ENCODE data around the gene CALHM2. TPM values are rescaled to one million over a fixed set of nuclear protein-coding genes. Genes with fewer than 3 reads are reported as not detected.
A peak's percentile ranks its signal among the peaks of the same experiment; 100 is the strongest.
"Not testable (repeated sequence)": the region's sequence is repeated elsewhere in the genome, so short reads cannot be mapped to it uniquely, and the experiment has no call there.

Gene CALHM2
- total and polyA plus RNA-seq, 4 donors: 6.2 to 13.5 (median 10.2) TPM

DNA sequence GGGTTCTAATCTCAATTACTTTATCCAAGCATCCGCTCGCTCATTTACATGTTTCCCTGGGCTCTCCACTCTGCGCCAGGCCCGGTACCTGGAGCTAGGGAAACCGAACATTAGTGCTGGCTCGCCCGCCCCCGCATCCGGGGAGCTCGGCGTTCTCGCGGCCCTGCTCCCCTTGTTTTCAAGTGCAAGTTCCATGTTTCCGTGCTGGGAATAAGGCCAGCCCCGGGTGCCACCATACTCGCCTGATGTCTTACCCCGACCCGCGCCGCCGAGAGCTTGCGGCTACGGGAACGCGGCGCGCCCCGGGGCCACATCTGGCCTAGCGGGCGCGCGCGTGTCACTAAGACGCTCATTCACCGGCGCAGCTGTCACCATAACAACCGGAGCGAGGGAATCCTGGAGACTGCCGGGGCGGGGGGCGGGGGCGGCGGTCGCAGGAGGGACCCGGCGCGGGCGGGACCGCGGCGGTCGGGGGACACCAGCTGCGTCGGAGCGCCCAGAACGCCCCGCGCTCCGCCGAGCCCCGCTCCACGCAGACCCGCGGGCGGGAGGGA, 41.3 kb upstream of the CALHM2 start, which contains the start of gene NEURL1:
NEURL1 (plus strand) TSS at position 344 of the 554 bp plus-strand sequence. CDS start 683 bp downstream, outside the sequence.
- DNase-seq (ENCODE audit: low read depth in 4 of 6, low spot score in 6 of 6): peak in 4 of 6 donors; percentile 66 to 95 (median 80)
- H3K4me1 ChIP-seq (ENCODE audit: control insufficient read depth, insufficient read depth, low read length): peaks cover 27% of the 10 kb centered on the region
- H3K36me3 ChIP-seq (ENCODE audit: control insufficient read depth, insufficient read depth, low read length): no peaks in the 10 kb centered on the region
- peaks cover 17% of the 10 kb centered on the region for H3K27me3 ChIP-seq (ENCODE audit: control insufficient read depth, insufficient read depth, low read length)
- WGBS (ENCODE audit: insufficient coverage): 1% methylated on average over 65 of the region's 65 CpGs
- peak within 1 kb of the TSS; percentile 61 for H3K27ac ChIP-seq (ENCODE audit: low read depth, low read length)
- H3K9me3 ChIP-seq (ENCODE audit: control insufficient read depth, insufficient read depth, low read length): no peaks in the 10 kb centered on the region
- peak within 1 kb of the TSS; percentile 57 for H3K4me3 ChIP-seq (ENCODE audit: low read depth, low read length)

DNA sequence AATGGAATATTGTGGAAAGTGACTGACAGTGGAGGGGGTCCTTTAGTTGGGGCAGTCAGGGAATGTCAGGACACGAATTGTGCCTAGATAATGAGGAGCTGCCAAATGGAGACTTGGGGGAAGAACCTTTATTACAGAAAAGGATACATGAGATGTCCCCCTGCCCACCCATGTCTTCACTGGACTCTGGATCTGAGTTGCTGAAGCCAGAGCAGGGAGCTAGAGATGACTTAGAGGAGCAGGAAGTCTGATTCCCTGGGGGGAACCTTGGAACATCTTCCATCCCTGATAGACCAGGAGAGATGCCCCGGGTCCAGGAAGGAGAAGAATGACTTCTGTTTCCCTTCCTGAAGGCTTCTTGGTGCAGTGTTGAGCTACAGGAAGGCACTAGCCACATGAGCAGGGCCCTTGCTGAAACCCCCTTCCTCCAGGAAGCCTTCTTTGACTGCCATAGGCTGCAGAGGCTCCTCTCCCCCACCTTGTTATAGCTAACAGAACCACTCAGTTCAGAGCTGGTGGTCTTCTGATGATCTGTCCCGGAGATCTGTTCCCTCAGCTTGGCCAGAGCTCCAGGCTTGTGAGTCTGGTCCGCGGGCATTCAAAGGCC, 40.6 kb upstream of the CALHM2 start:
- H3K36me3 ChIP-seq (ENCODE audit: control insufficient read depth, insufficient read depth, low read length): no peaks in the 10 kb centered on the region
- H3K4me3 ChIP-seq (ENCODE audit: low read depth, low read length): peak overlapping the region; percentile 41
- H3K27me3 ChIP-seq (ENCODE audit: control insufficient read depth, insufficient read depth, low read length): peaks cover 17% of the 10 kb centered on the region
- H3K4me1 ChIP-seq (ENCODE audit: control insufficient read depth, insufficient read depth, low read length): peaks cover 27% of the 10 kb centered on the region
- DNase-seq (ENCODE audit: low read depth in 4 of 6, low spot score in 6 of 6): no peak
- no peak overlapping the region for H3K27ac ChIP-seq (ENCODE audit: low read depth, low read length)
- WGBS (ENCODE audit: insufficient coverage): 51% methylated on average over 4 of the region's 5 CpGs
- no peaks in the 10 kb centered on the region for H3K9me3 ChIP-seq (ENCODE audit: control insufficient read depth, insufficient read depth, low read length)

DNA sequence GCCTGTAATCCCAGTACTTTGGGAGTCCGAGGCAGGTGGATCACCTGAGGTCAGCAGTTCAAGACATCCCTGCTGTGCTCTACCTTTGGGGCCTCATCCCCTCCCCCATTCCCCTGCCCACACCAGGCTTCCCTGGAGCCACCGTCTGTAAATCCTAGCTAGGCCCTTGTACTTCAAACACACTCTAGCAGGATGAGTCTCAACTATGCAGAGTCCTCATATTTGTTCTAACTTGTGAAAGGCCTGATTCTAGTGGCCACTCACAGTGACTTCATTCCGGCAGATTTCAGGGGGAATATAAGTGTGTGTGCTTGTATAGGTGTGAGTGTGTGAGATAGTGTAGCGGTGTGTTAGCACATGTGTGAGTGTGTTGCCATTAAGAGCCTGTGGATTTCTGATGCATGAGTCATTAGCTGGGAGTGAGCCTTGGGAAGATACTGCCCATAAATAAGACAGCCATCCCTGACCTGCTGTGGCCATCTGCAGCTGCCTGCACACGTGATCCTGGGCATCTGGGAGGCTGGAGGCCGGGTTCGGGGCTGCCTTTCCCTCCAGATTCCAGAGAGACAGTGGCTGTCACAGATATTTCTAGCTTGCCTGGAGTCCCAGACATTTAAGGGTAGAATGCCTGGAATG, 39.7 kb upstream of the CALHM2 start:
- peak in 2 of 6 donors; percentile 52 to 54 for DNase-seq (ENCODE audit: low read depth in 4 of 6, low spot score in 6 of 6)
- no peaks in the 10 kb centered on the region for H3K36me3 ChIP-seq (ENCODE audit: control insufficient read depth, insufficient read depth, low read length)
- H3K27ac ChIP-seq (ENCODE audit: low read depth, low read length): no peak overlapping the region
- peaks cover 27% of the 10 kb centered on the region for H3K4me1 ChIP-seq (ENCODE audit: control insufficient read depth, insufficient read depth, low read length)
- peaks cover 17% of the 10 kb centered on the region for H3K27me3 ChIP-seq (ENCODE audit: control insufficient read depth, insufficient read depth, low read length)
- no peaks in the 10 kb centered on the region for H3K9me3 ChIP-seq (ENCODE audit: control insufficient read depth, insufficient read depth, low read length)
- no peak overlapping the region for H3K4me3 ChIP-seq (ENCODE audit: low read depth, low read length)
- 49% methylated on average over 5 of the region's 7 CpGs for WGBS (ENCODE audit: insufficient coverage)

DNA sequence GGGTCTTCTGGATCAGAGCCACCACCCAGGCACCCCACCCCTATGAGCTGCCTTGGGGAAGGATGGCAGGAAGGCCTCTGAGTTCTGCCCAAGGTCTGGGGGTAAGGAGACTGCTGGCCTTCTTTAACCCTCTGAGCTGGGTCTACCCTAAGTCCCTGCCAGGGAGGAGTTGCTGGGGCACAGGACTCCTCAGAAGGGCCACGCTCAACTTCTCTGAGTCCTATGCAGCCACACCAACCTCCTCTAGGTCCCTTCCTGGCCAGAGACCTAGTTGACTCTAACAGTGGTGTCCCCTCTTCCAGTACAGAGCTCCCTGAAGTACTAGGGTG, 38.8 kb upstream of the CALHM2 start:
- H3K4me3 ChIP-seq (ENCODE audit: low read depth, low read length): no peak overlapping the region
- H3K9me3 ChIP-seq (ENCODE audit: control insufficient read depth, insufficient read depth, low read length): no peaks in the 10 kb centered on the region
- H3K27ac ChIP-seq (ENCODE audit: low read depth, low read length): no peak overlapping the region
- peaks cover 17% of the 10 kb centered on the region for H3K27me3 ChIP-seq (ENCODE audit: control insufficient read depth, insufficient read depth, low read length)
- no peaks in the 10 kb centered on the region for H3K36me3 ChIP-seq (ENCODE audit: control insufficient read depth, insufficient read depth, low read length)
- DNase-seq (ENCODE audit: low read depth in 4 of 6, low spot score in 6 of 6): no peak
- WGBS (ENCODE audit: insufficient coverage): 83% methylated on average over 1 of the region's 1 CpG
- peaks cover 27% of the 10 kb centered on the region for H3K4me1 ChIP-seq (ENCODE audit: control insufficient read depth, insufficient read depth, low read length)

DNA sequence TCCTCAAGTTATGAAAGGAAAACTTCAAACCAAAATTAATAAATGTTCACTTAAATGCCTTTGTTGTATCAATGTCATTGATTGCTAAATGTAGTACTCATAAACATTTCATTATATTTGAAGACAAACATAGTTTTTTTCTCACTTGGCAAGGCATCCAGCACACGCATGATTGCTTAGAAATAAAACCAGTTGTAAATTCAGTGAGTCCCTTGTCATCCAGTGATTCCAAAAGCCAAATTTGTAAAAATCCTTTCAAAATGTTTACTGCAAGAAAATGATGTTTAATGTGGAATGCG, 35.2 kb upstream of the CALHM2 start:
- Histone ChIP-seq H3K4me3 (ENCODE audit: low read depth, low read length) (no peak overlapping the region), H3K27me3 (ENCODE audit: control insufficient read depth, insufficient read depth, low read length) (no peaks in the 10 kb centered on the region), H3K27ac (ENCODE audit: low read depth, low read length) (no peak overlapping the region), H3K36me3 (ENCODE audit: control insufficient read depth, insufficient read depth, low read length) (no peaks in the 10 kb centered on the region), H3K4me1 (ENCODE audit: control insufficient read depth, insufficient read depth, low read length) (peaks cover 16% of the 10 kb centered on the region), H3K9me3 (ENCODE audit: control insufficient read depth, insufficient read depth, low read length) (no peaks in the 10 kb centered on the region)
- 88% methylated on average over 1 of the region's 2 CpGs for WGBS (ENCODE audit: insufficient coverage)
- DNase-seq (ENCODE audit: low read depth in 4 of 6, low spot score in 6 of 6): no peak

DNA sequence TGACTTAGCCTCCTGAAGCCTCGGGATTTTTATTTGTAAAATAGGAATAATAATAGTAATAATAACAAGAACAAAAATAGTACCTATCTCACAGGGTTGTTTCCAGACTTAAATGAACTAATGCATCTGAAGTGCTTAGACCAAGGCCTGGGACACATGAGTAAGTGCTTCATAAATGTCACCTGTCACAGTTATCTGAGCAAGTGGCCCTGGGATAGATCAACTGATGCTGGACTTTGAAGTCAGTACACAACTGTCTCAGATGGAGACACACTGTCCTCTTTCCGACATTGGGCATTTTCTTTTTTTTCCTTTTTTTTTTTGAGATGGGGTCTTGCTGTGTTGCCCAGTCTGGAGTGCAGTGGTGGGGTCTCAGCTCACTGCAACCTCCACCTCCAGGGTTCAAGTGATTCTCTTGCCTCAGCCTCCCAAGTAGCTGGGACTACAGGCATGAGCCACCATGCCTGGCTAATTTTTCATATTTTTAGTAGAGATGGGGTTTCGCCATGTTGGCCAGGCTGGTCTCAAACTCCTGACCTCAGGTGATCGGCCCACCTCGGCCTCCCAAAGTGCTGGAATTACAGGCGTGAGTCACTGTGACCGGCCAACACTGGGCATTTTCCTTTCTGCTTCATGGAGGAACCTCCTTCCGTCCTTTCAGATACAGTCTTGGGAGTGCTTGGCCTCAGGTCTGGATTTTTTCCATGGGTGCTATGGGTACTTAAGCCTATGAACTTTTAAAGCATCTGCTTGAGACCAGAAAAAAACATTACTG, 34.7 kb upstream of the CALHM2 start:
- H3K27me3 ChIP-seq (ENCODE audit: control insufficient read depth, insufficient read depth, low read length); H3K9me3 ChIP-seq (ENCODE audit: control insufficient read depth, insufficient read depth, low read length); H3K36me3 ChIP-seq (ENCODE audit: control insufficient read depth, insufficient read depth, low read length); DNase-seq (ENCODE audit: low read depth in 4 of 6, low spot score in 6 of 6); H3K4me3 ChIP-seq (ENCODE audit: low read depth, low read length); H3K27ac ChIP-seq (ENCODE audit: low read depth, low read length): not testable (repeated sequence)
- 85% methylated on average over 4 of the region's 8 CpGs for WGBS (ENCODE audit: insufficient coverage)
- H3K4me1 ChIP-seq (ENCODE audit: control insufficient read depth, insufficient read depth, low read length): peaks cover 16% of the 10 kb centered on the region

DNA sequence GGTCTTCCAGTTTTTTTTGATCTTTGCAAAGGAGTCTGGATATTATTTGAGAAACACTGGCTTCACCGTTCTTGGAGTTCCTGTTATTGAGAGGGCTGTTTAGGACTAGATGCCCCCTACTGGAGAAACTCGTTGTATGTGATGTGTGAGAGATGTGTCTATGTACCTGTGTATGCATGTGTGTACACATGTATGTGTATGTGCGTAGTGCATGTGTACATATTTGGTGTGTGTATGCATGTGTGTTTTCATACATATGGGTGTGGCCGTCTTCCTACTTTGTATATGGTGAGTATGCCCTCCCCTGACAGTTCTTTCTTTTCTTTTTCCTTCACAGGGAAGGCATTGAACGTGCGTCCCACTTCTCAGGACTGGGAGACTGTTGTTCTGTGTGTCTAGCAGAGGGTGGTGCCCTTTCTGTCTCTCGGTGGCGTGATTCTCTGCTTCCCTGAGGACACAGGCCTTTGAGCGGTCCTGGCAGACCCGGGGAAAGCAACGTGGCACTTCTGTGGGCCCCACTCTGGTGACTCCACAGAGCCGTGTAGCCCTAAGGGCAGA, 29.9 kb upstream of the CALHM2 start:
- H3K27ac ChIP-seq (ENCODE audit: low read depth, low read length): no peak overlapping the region
- H3K27me3 ChIP-seq (ENCODE audit: control insufficient read depth, insufficient read depth, low read length): no peaks in the 10 kb centered on the region
- peaks cover 10% of the 10 kb centered on the region for H3K4me1 ChIP-seq (ENCODE audit: control insufficient read depth, insufficient read depth, low read length)
- peak in 2 of 6 donors; percentile 56 to 76 for DNase-seq (ENCODE audit: low read depth in 4 of 6, low spot score in 6 of 6)
- 49% methylated on average over 10 of the region's 12 CpGs for WGBS (ENCODE audit: insufficient coverage)
- H3K9me3 ChIP-seq (ENCODE audit: control insufficient read depth, insufficient read depth, low read length): no peaks in the 10 kb centered on the region
- H3K36me3 ChIP-seq (ENCODE audit: control insufficient read depth, insufficient read depth, low read length): no peaks in the 10 kb centered on the region
- H3K4me3 ChIP-seq (ENCODE audit: low read depth, low read length): no peak overlapping the region

DNA sequence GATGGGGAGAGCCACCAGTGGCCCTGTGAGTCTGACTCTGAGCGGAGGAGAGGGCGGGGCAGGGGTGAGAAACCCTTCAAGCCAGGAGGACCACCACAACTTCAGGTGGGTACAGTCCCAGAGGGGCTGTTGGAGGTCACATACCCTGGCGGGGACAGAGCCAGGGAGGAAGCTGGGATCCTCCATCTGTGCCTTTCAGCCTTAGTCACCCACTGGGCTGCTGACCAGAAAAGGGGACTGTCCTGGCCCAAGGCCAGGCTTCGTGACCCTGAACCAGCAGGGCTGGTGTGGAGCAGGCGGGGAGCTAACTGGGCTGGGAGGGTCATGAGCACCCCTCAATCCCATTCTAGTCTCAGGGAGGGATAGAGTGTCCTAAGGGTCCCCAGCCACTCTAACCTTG, 28.4 kb upstream of the CALHM2 start:
- H3K9me3 ChIP-seq (ENCODE audit: control insufficient read depth, insufficient read depth, low read length): no peaks in the 10 kb centered on the region
- H3K27ac ChIP-seq (ENCODE audit: low read depth, low read length): no peak overlapping the region
- no peaks in the 10 kb centered on the region for H3K36me3 ChIP-seq (ENCODE audit: control insufficient read depth, insufficient read depth, low read length)
- whole genome bisulfite sequencing (ENCODE audit: insufficient coverage): 80% methylated on average over 3 of the region's 5 CpGs
- peaks cover 5% of the 10 kb centered on the region for H3K4me1 ChIP-seq (ENCODE audit: control insufficient read depth, insufficient read depth, low read length)
- DNase-seq (ENCODE audit: low read depth in 4 of 6, low spot score in 6 of 6): no peak
- H3K27me3 ChIP-seq (ENCODE audit: control insufficient read depth, insufficient read depth, low read length): no peaks in the 10 kb centered on the region
- H3K4me3 ChIP-seq (ENCODE audit: low read depth, low read length): no peak overlapping the region

DNA sequence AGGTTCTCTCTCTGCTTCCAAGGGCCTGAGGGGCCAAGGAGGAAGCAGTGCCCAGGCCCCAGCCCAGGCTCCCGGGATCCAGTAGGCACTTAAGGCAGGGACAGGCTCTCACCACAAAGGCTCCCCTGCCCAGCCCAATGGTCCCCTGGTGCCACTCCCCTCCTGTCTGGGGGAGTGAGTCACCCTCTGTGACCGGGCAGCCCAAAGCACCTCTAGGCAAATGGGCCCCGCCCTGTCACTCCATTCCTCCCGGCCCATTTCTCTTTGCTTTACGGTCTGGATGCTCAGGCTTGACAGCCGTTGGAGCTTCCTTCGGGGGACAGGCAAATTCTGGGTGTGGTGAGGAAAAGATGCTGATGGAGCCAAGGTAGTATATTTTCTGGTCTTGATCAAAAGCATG, 27.0 kb upstream of the CALHM2 start, which contains the start of gene CALHM3:
CALHM3 (minus strand) TSS at position 106 of the 400 bp plus-strand sequence. CDS start 208 bp downstream, outside the sequence.
- Histone ChIP-seq H3K9me3 (ENCODE audit: control insufficient read depth, insufficient read depth, low read length) (no peaks in the 10 kb centered on the region), H3K27ac (ENCODE audit: low read depth, low read length) (no peak within 1 kb of the TSS), H3K4me1 (ENCODE audit: control insufficient read depth, insufficient read depth, low read length) (peaks cover 4% of the 10 kb centered on the region), H3K36me3 (ENCODE audit: control insufficient read depth, insufficient read depth, low read length) (no peaks in the 10 kb centered on the region), H3K4me3 (ENCODE audit: low read depth, low read length) (no peak within 1 kb of the TSS), H3K27me3 (ENCODE audit: control insufficient read depth, insufficient read depth, low read length) (no peaks in the 10 kb centered on the region)
- WGBS (ENCODE audit: insufficient coverage): 61% methylated on average over 5 of the region's 7 CpGs
- DNase-seq (ENCODE audit: low read depth in 4 of 6, low spot score in 6 of 6): no peak
